ENCODE measurements around the gene ZNF592.

DNA sequence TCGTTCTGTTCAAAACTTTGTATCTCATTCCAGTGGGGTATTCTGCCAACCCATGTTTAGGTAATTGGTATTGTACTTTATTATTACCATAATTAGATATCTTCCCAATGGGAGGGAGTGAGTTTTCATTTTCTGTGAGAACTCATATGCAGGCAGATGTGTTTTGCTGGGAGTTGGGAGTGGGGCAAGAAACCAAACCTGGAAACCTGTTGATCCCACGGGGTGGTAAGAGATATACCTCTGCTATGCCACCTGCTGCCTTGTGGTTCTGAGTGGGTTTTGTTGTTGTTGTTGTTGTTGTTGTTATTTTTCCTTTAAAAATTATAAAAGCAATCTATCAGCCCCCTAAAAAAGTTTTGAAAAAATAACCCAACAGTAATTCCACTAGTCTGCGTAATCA, 32.1 kb downstream of the ZNF592 start:
- TF ChIP-seq, protein P1, sequence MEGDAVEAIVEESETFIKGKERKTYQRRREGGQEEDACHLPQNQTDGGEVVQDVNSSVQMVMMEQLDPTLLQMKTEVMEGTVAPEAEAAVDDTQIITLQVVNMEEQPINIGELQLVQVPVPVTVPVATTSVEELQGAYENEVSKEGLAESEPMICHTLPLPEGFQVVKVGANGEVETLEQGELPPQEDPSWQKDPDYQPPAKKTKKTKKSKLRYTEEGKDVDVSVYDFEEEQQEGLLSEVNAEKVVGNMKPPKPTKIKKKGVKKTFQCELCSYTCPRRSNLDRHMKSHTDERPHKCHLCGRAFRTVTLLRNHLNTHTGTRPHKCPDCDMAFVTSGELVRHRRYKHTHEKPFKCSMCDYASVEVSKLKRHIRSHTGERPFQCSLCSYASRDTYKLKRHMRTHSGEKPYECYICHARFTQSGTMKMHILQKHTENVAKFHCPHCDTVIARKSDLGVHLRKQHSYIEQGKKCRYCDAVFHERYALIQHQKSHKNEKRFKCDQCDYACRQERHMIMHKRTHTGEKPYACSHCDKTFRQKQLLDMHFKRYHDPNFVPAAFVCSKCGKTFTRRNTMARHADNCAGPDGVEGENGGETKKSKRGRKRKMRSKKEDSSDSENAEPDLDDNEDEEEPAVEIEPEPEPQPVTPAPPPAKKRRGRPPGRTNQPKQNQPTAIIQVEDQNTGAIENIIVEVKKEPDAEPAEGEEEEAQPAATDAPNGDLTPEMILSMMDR (optimal IDR thresholded peaks at IDR 0.05 in 1 of 3, IDR thresholded peaks at IDR 0.05 in 1 of 3, conservative IDR thresholded peaks at IDR 0.05 in 1 of 3; ENCODE audit: extremely low read depth in 1 of 3, insufficient read depth in 2 of 3, low read length in 3 of 3): no peak
- TF ChIP-seq EZH2 (IDR thresholded peaks at IDR 0.05; ENCODE audit: low read length): no peak

All from keratinocyte (primary cell).